ENCODE data around the gene SPTBN5.

Gene SPTBN5

DNA sequence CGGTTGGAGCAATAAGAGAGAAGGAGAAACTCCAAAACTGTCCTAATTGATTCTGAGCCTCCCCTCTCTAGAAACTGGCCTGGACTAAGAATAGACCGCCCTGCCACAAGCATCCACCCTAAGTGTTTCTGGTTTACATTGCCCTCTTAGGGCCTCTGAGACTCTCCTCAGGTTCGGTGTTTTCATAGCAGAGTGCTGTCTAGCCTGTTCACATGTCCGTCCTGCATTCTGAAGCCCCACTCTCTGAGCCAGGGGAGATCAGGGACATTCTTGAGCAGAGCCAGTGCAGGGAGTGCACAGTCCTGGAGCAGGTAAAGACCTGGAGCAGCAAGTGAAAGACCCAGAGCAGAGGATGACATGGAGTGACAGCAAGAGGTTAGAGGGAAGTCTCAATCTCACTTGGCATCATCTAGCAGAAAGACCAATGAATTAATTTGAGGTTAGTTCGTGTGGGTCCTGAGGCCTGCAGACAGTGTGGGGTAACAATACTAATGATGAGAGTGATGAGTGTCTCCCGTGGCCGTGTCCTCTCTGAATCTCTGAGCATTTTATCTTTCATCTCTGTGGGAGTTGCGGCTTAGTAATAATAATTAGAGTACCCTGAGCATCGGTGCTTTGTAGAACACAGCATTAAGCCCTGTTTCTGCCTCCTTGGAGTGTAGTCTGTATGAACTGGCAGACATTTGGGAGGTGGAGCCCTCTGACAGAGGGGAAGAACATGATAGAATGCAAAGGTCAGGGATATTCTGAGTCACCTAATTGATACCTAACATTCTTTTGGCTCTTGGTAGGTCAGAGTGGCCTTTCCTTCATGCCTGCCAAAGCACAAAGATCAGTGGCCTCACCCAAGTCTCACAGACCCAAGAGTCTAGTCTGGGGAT, 95.0 kb downstream of the SPTBN5 start:
- no peak for DNase-seq

Measured in bone marrow (tissue), 2 donors.